Measurements from ENCODE around the gene MAPRE2.

Gene MAPRE2

GRCh38 chr18:35062408-35062807, 21.2 kb downstream of the MAPRE2 start:
- H3K4me3 ChIP-seq (ENCODE audit: low read length): no peak overlapping the region

DNA sequence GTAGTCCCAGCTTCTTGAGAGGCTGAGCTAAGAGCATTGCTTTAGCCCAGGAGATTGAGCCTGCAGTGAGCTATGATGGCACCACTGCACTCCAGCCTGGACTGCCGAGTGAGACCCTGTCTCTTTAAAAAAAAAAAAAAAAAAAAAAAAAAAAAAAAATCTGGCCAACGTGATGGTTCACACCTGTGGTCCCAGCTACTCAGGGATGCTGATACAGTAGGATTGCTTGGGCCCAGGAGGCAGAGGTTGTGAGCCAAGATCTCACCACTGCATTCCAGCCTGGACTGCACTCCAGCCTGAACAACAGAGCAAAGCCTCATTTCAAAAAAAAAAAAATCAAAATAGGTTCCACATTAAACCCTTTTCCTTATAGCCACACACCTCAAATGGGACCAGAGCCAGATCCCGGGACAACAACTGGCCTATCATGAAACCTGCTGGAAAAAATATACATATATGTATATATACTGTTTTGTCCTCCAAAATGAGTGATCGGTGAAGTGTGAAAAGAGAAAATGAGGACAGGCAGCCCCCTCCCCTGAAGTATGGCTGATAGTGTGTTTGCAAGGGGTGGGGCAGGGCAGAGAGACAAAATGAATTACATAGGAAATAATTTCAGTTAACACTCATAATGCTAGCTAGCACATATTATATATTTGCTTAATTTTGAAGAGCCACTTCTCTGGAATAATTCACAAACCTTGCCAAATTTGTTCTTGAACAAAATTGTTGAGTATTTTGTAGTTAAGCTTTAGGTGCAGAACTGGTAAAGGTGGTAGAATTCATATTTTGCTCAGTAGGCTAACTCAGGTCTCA, 22.9 kb downstream of the MAPRE2 start:
- no peak overlapping the region for H3K4me3 ChIP-seq (ENCODE audit: low read length)
- no peak for TF ChIP-seq ZNF274 (IDR thresholded peaks at IDR 0.05; ENCODE audit: low read depth, low read length)

More at GRCh38 chr18:35062408-35062807, 21.2 kb downstream of the MAPRE2 start:
- TF ChIP-seq ZNF274 (IDR thresholded peaks at IDR 0.05; ENCODE audit: low read depth, low read length): no peak

GRCh38 chr18:35067454-35067853, 26.2 kb downstream of the MAPRE2 start:
- TF ChIP-seq ZNF274 (IDR thresholded peaks at IDR 0.05; ENCODE audit: low read depth, low read length): no peak
- H3K4me3 ChIP-seq (ENCODE audit: low read length): no peak overlapping the region

DNA sequence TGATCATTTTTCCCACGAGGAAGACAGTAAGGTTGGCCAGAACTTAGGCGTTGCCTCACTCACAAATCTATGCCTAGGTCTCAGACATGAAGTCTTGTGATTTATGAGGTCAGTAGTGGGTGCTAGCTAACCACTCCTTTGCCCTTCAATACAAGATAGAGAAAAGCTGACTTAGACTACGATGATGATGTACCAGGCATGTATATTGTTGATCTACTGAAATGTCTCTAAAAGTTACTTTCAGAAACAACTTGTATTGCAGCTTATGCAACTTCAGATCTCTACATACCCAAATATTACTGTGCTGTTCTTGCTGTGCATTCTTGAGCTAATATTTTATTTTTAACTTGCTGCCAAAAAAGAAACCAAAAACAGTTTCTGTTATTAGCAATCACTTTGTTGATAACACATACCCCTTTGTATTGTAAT, 30.6 kb downstream of the MAPRE2 start:
- H3K4me3 ChIP-seq (ENCODE audit: low read length): no peak overlapping the region
- no peak for TF ChIP-seq ZNF274 (IDR thresholded peaks at IDR 0.05; ENCODE audit: low read depth, low read length)

- H3K4me3 ChIP-seq (ENCODE audit: low read length): no peak overlapping the region
Measured at GRCh38 chr18:35072616-35073015, 31.4 kb downstream of the MAPRE2 start.

GRCh38 chr18:35073186-35074105, 32.2 kb downstream of the MAPRE2 start:
- TF ChIP-seq ZNF274 (IDR thresholded peaks at IDR 0.05; ENCODE audit: low read depth, low read length): no peak

More at GRCh38 chr18:35072616-35073015, 31.4 kb downstream of the MAPRE2 start:
- no peak for TF ChIP-seq ZNF274 (IDR thresholded peaks at IDR 0.05; ENCODE audit: low read depth, low read length)

GRCh38 chr18:35074581-35074980, 33.4 kb downstream of the MAPRE2 start:
- TF ChIP-seq ZNF274 (IDR thresholded peaks at IDR 0.05; ENCODE audit: low read depth, low read length): no peak
- no peak overlapping the region for H3K4me3 ChIP-seq (ENCODE audit: low read length)

More at GRCh38 chr18:35073186-35074105, 32.2 kb downstream of the MAPRE2 start:
- no peak overlapping the region for H3K4me3 ChIP-seq (ENCODE audit: low read length)

DNA sequence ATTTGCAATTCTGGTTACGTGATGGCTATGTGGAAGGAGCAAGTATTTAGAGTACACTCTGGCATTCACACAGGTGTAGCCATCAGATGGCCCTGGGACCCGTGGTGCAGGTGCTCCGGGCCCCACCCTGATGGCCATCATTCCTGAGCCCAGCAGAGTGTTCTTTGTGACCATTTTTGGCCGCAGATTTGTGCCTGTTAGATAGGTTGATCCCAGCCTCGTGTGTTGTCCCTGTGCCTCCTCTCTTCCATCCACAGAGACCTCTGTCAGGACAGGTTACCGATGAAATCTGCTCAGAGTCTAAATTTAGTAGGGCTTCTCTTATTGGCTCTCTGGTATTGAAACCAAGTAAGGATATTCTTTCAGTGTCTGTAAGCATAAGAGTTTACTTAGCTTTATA, 33.9 kb downstream of the MAPRE2 start:
- TF ChIP-seq ZNF274 (IDR thresholded peaks at IDR 0.05; ENCODE audit: low read depth, low read length): no peak

DNA sequence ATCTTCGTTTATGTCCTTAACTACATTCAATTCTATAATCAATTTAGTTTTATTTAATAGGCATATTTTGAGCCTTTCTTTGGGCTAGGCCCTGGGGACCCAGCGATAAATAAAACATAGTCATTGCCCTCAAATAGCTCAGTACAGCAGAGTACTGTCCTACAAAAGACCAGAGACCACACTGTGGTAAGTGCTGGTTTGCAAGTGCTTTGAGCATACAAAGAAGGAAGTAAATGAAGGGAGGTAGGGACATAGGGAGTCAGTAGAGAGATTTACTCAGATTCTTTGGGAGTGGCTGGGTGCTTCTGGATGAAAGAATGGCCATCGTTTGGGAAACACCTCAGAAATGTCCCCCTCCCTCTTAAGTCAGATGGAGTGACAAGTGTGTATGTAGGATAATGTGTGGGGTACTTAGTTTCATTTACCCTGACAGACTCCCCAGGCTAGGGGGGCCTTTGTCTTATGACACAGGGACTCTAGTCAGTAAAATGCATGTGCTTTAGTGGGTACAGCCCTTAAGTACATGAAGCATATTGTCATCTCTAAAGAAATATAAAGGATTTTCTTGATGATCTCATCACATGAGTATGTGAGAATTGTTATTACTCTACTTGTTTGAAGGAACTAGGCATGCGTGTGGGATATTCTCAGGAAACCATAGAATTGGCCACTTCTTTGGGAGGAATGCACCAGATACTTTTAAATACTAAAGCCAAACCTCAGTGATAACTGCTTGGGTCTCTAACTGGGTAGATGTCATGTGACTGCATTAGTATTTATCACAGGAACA, 35.1 kb downstream of the MAPRE2 start:
- no peak overlapping the region for H3K4me3 ChIP-seq (ENCODE audit: low read length)
- TF ChIP-seq ZNF274 (IDR thresholded peaks at IDR 0.05; ENCODE audit: low read depth, low read length): no peak

More for the DNA sequence above, 33.9 kb downstream of the MAPRE2 start:
- H3K4me3 ChIP-seq (ENCODE audit: low read length): no peak overlapping the region

DNA sequence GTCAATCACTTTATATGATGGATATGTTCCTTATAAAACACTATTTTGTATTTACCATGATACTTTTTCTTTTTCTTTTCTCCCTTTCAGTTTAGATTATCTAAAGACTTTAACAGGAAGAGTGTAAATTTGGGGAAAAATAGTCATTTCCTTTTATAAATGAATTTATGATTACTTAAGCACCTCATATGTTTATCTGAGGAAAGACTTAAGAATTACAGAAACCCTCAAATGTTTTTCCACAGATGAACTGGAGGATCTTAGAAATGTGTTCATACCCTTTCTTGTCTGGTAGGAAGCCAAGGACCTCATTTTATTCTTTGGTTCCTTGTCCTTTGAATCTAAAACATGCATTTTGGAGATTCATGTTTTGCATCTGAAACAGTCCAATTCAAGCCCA, 36.7 kb downstream of the MAPRE2 start:
- no peak overlapping the region for H3K4me3 ChIP-seq (ENCODE audit: low read length)
- no peak for TF ChIP-seq ZNF274 (IDR thresholded peaks at IDR 0.05; ENCODE audit: low read depth, low read length)

DNA sequence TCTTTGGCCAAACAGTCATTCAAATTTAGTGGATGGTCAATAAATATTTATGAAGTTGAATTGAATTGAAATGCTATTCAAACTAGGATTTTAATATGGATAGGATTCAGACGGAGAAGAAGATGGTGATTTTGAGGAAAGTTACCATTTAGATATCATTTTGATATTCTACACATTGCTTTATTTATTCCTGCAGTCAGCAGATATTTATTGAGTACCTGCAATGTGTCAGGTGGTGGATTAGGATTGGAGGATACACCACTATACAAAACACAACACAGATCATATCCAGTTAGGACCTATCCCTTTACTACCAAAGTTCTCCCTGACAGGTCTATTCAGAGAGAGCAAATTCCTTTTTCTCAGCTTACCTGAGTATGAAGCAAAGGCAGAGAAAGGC, 38.8 kb downstream of the MAPRE2 start:
- no peak for TF ChIP-seq ZNF274 (IDR thresholded peaks at IDR 0.05; ENCODE audit: low read depth, low read length)
- no peak overlapping the region for H3K4me3 ChIP-seq (ENCODE audit: low read length)

DNA sequence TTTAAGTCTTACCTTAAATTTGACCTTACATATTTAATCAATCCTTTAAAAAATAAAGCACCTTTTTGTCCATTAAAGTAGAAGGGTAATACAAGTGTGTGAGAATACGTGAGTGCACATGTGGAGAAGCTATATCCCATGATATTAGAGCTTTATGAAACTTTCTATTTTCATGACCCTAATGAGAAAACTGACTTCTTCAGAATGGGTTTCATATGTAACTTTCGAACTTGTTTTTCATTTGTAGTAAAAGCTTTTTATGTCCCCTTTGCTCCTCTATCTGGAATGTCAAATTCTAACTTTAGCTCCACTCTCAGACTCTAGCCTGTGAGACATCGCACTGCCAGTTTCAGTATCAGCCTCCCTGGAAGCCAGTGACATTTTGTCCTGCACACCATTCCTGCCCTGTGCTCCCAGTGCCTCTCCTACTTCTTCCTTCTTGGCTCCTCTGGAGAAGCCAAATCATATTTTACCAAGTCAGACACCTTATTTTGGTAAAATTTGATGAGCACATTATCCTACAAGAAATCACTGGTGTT, 42.0 kb downstream of the MAPRE2 start:
- TF ChIP-seq ZNF274 (IDR thresholded peaks at IDR 0.05; ENCODE audit: low read depth, low read length): no peak
- H3K4me3 ChIP-seq (ENCODE audit: low read length): no peak overlapping the region
